Kidney (tissue), 14 donors: ENCODE results near the gene PRDX3. TPM values are rescaled to one million over a fixed set of nuclear protein-coding genes. Genes with fewer than 3 reads are reported as not detected.
A peak's percentile ranks its signal among the peaks of the same experiment; 100 is the strongest.

Source experiments
- DNase-seq, 5 donors: peaks; one replicate each; pipeline ENCODE4 v3.0.0-alpha.2; 2013 to 2020
- FAIRE-seq: peaks from 2 replicates; lab custom pipeline; 2012; peaks lifted over from hg19 to GRCh38; lab: Jason Lieb, UNC
- H3K27ac ChIP-seq, 2 donors: one replicate each; pipeline ENCODE4 v1.7.0; 2013; ENCODE audit warnings: low read depth in 2 of 2, low read length in 2 of 2, inconsistent platforms in 1 of 2
- H3K27me3 ChIP-seq: one replicate; pipeline ENCODE4 v1.7.1; 2013; ENCODE audit warnings: low read length, inconsistent platforms; ENCODE audit not compliant: control insufficient read depth, insufficient read depth
- H3K36me3 ChIP-seq, 3 donors: one replicate each; pipeline versions ENCODE4 v1.7.0 to v1.7.1; 2013; ENCODE audit warnings: low read length in 3 of 3, control low read depth in 1 of 3, inconsistent platforms in 1 of 3; ENCODE audit not compliant: insufficient read depth in 3 of 3, control insufficient read depth in 2 of 3
- H3K4me1 ChIP-seq, 3 donors: one replicate each; pipeline versions ENCODE4 v1.7.0 to v1.7.1; 2013; ENCODE audit warnings: low read length in 3 of 3, inconsistent platforms in 1 of 3, low read depth in 1 of 3; ENCODE audit not compliant: control insufficient read depth in 2 of 3, insufficient read depth in 2 of 3
- H3K4me3 ChIP-seq, 3 donors: one replicate each; pipeline versions ENCODE4 v1.7.0 to v1.8.1; 2013; ENCODE audit warnings: low read length in 3 of 3, control low read depth in 1 of 3, inconsistent platforms in 1 of 3
- H3K9ac ChIP-seq, 3 donors: one replicate each; pipeline versions ENCODE4 v1.7.0 to v1.7.1; 2013; ENCODE audit warnings: low read length in 3 of 3, control low read depth in 1 of 3, inconsistent platforms in 1 of 3
- H3K9me3 ChIP-seq, 3 donors: one replicate each; pipeline versions ENCODE4 v1.7.0 to v1.7.1; 2013; ENCODE audit warnings: low read length in 3 of 3, control low read depth in 1 of 3, inconsistent platforms in 1 of 3; ENCODE audit not compliant: control insufficient read depth in 2 of 3, insufficient read depth in 1 of 3
- intact Hi-C: fragments of 100-400 bp; cut with DNase I; formaldehyde crosslinking; loops from one replicate; pipeline ENCODE4 v1.11.1; 2022
- polyA plus RNA-seq: library from polyadenylated mRNA; stranded (reverse); fragments of 350-450 nt; fragmentation: Illumina TruSeq; extraction: RNeasy Lipid Tissue Mini Kit (QIAGEN cat#74804); gene quantifications from one replicate; pipeline ENCODE4 v1.2.3, GENCODE V29; 2014; ENCODE audit warnings: low read depth, low replicate concordance; ENCODE audit not compliant: insufficient read depth
- total RNA-seq: library from RNA; stranded (reverse); fragmentation: NEBNext Ultra II Directional; extraction: Animal tissue kit (Norgen Biotek cat#: 25700); gene quantifications from one replicate; pipeline ENCODE4 v1.2.1, GENCODE V29; 2021
- TF ChIP-seq, protein P1 (sequence below): IDR thresholded peaks from 3 replicates; pipeline ENCODE4 v1.5.1; 2012; ENCODE audit warnings: mild to moderate bottlenecking, moderate library complexity, borderline replicate concordance; ENCODE audit not compliant: insufficient read depth; ENCODE audit errors: extremely low read depth
- donor health status: control.
- donor health status: control.
- donor health status: control.
- donor health status: control.
- donor health status: control.
- donor health status: DM: yes; HTN: yes; CAD: no.
- donor health status: Normal renal cell carcinoma (clear cell type).

PRDX3 gene
- total and polyA plus RNA-seq, 2 donors from 2014 or later = 118 to 294 TPM

- H3K4me3 ChIP-seq = no peak overlapping the region
- TF ChIP-seq, protein P1, sequence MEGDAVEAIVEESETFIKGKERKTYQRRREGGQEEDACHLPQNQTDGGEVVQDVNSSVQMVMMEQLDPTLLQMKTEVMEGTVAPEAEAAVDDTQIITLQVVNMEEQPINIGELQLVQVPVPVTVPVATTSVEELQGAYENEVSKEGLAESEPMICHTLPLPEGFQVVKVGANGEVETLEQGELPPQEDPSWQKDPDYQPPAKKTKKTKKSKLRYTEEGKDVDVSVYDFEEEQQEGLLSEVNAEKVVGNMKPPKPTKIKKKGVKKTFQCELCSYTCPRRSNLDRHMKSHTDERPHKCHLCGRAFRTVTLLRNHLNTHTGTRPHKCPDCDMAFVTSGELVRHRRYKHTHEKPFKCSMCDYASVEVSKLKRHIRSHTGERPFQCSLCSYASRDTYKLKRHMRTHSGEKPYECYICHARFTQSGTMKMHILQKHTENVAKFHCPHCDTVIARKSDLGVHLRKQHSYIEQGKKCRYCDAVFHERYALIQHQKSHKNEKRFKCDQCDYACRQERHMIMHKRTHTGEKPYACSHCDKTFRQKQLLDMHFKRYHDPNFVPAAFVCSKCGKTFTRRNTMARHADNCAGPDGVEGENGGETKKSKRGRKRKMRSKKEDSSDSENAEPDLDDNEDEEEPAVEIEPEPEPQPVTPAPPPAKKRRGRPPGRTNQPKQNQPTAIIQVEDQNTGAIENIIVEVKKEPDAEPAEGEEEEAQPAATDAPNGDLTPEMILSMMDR = no peak
- peaks cover 11 to 40% (median 14%) of the 10 kb centered on the region in 3 donors for H3K36me3 ChIP-seq
- no peak overlapping the region for H3K9ac ChIP-seq
- intact Hi-C loops = no loop called here
- no peaks in the 10 kb centered on the region for H3K9me3 ChIP-seq
- H3K27me3 ChIP-seq = no peaks in the 10 kb centered on the region
- H3K4me1 ChIP-seq = peaks cover 0 to 3% (median 2%) of the 10 kb centered on the region in 3 donors
- no peak for FAIRE-seq
- H3K27ac ChIP-seq = no peak overlapping the region
- no peak for DNase-seq
These were observed 4.5 kb downstream of the PRDX3 start for GRCh38 chr10:119174109-119174508.

DNA sequence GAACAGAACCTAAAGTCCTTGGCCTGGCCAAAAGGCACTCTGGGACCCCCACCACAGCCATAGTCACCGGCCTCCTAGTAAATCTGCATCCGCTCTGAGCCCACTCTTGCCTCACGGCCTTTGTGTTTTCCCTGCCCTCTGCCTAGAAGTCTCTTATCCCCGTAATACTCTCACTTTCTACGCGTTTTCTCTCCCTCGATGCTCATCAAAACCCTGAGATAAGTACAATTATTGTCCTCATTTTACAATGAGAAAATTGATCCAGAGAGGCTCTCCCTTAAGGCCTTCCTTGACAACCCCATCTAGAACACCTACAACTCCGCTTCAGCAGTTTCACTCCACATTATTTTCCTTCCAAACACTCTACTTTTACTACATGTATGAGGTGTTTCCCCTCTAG lies 11.6 kb downstream of the PRDX3 start:
- no peaks in the 10 kb centered on the region for H3K9me3 ChIP-seq
- no peak overlapping the region for H3K27ac ChIP-seq
- H3K27me3 ChIP-seq = no peaks in the 10 kb centered on the region
- intact Hi-C loops = no loop called here
- FAIRE-seq (no peak), DNase-seq (no peak)
- TF ChIP-seq, protein P1 = no peak
- no peak overlapping the region for H3K4me3 ChIP-seq
- peaks cover 5 to 21% (median 11%) of the 10 kb centered on the region in 3 donors for H3K36me3 ChIP-seq
- peaks cover 3 to 6% (median 6%) of the 10 kb centered on the region in 3 donors for H3K4me1 ChIP-seq
- no peak overlapping the region for H3K9ac ChIP-seq

DNA sequence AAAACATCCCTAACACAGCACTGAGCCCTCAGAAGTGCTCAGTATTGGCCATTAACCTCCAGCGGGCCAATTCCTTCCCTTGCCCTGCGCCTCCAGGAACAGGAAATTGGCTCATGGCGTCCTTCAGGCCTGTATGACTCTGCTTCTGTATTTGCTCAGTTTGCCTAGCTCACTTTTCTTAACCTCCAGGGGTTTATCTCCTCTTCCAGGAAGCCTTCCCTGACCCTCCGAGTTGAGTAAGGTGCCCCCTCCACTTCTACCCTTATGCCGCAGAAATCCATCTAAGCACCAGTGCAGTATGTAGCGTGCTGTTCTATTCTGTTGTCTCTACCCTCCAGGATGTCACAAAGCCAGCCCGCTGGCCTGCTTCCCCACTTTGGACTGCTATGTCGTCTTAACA lies 12.0 kb downstream of the PRDX3 start:
- TF ChIP-seq, protein P1 = no peak
- H3K9ac ChIP-seq = peak overlapping the region in 1 of 3 donors; percentile 98
- FAIRE-seq (no peak), DNase-seq (no peak)
- no peaks in the 10 kb centered on the region for H3K27me3 ChIP-seq
- H3K4me3 ChIP-seq = no peak overlapping the region
- H3K9me3 ChIP-seq = no peaks in the 10 kb centered on the region
- intact Hi-C loops = no loop called here
- H3K4me1 ChIP-seq = peaks cover 6 to 10% (median 7%) of the 10 kb centered on the region in 3 donors
- no peak overlapping the region for H3K27ac ChIP-seq
- H3K36me3 ChIP-seq = peaks cover 5 to 18% (median 11%) of the 10 kb centered on the region in 3 donors

GRCh38 chr10:119166118-119166500 lies 12.5 kb downstream of the PRDX3 start:
- intact Hi-C loops = no loop called here
- TF ChIP-seq, protein P1 = no peak
- no peaks in the 10 kb centered on the region for H3K27me3 ChIP-seq
- no peaks in the 10 kb centered on the region for H3K9me3 ChIP-seq
- peak in 1 of 5 donors; percentile 5 for DNase-seq
- H3K36me3 ChIP-seq = peaks cover 5 to 14% (median 7%) of the 10 kb centered on the region in 3 donors
- peak overlapping the region; percentile 70 to 87 (median 82) for H3K4me3 ChIP-seq
- H3K27ac ChIP-seq = peak overlapping the region; percentile 88 to 94
- FAIRE-seq = no peak
- peak overlapping the region; percentile 55 to 98 (median 88) for H3K9ac ChIP-seq
- peaks cover 6 to 15% (median 7%) of the 10 kb centered on the region in 3 donors for H3K4me1 ChIP-seq
